Measurements from ENCODE around the gene MEIOB. TPM values are rescaled to one million over a fixed set of nuclear protein-coding genes. Genes with fewer than 3 reads are reported as not detected.
"Not testable (repeated sequence)": the region's sequence is repeated elsewhere in the genome, so short reads cannot be mapped to it uniquely, and the experiment has no call there.

Gene MEIOB, protein sequence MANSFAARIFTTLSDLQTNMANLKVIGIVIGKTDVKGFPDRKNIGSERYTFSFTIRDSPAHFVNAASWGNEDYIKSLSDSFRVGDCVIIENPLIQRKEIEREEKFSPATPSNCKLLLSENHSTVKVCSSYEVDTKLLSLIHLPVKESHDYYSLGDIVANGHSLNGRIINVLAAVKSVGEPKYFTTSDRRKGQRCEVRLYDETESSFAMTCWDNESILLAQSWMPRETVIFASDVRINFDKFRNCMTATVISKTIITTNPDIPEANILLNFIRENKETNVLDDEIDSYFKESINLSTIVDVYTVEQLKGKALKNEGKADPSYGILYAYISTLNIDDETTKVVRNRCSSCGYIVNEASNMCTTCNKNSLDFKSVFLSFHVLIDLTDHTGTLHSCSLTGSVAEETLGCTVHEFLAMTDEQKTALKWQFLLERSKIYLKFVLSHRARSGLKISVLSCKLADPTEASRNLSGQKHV
- total RNA-seq: not detected

DNA sequence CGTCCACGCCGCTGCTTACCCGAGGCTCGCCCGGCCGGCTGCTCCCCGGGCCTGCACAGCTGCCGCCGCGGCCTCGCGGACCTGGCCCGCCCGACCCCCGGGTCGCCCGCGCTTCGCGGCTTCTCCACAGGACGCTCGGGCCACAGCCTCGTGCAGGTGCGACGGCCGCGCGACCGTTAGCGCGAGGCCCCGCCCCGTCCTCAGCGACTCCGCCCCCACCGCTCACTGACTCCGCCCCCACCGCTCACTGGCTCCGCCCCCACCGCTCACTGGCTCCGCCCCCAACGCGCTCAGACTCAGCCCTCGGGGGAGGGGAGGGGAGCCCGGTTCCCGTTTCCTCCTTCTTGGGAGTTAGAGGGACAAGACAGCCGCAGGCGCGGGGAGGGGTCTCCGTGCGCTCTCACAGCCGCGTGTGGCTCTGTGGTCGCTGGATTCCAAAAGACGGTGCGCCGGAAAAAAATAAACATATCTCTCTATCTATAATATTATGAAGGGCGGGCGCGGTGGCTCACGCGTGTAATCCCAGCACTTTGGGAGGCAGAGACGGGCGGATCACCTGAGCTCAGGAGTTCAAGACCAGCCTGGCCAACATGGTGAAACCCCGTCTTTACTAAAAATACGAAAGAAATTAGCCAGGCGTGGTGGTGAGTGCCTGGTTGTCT is at the start of gene MEIOB:
TSS of gene MEIOB (minus strand) at position 191 of the 662 bp plus-strand sequence. CDS start 3,989 bp downstream, outside the sequence.
- H3K27ac Mint-ChIP-seq: no peak within 1 kb of the TSS
- CTCF ChIA-PET: interaction anchor here (0.7 kb wide), 1 partner anchor 166 kb away, joined by 3 read pairs; the partner anchor contains the start of gene MAPK8IP3
- POLR2A ChIA-PET: no interaction called here
- intact Hi-C loops (cut with micrococcal nuclease): no loop called here
- peak within 1 kb of the TSS; percentile 32 for H3K4me3 Mint-ChIP-seq
- H3K27me3 Mint-ChIP-seq: peaks cover 12% of the 10 kb centered on the region
- no peaks in the 10 kb centered on the region for H3K36me3 Mint-ChIP-seq
- DNase-seq: peak; percentile 34
- peaks cover 3% of the 10 kb centered on the region for H3K4me1 Mint-ChIP-seq (ENCODE audit: low read depth)
- H3K9me3 Mint-ChIP-seq: no peaks in the 10 kb centered on the region

DNA sequence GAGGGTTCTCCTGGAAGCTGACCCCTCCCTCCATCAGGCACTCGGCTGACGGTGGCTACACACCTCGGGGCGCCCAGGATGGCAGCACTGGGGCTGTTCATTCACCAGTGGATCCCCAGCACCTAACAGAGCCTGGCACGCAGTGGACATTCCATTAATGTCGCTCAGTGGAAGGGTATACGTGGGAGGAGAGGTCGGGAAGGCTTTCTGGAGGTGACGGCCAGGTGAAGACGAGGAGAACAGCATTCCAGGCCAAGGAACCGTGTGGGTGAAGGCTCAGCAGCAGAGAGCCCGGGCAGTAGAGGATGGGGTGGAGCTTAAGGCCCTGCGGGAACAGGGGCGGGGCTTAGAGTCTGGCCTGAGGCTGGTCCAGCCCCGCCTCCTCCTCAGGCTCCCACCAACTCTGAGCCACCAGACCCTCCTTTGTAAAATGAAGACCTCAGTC is 48.8 kb upstream of the MEIOB start:
- peak; percentile 22 for DNase-seq
- POLR2A ChIA-PET: no interaction called here
- Mint-ChIP-seq H3K4me1 (ENCODE audit: low read depth) (no peaks in the 10 kb centered on the region), H3K27me3 (peaks cover 46% of the 10 kb centered on the region), H3K9me3 (no peaks in the 10 kb centered on the region), H3K27ac (no peak overlapping the region), H3K4me3 (no peak overlapping the region), H3K36me3 (no peaks in the 10 kb centered on the region)
- CTCF ChIA-PET: no interaction called here
- intact Hi-C loops (cut with micrococcal nuclease): no loop called here

DNA sequence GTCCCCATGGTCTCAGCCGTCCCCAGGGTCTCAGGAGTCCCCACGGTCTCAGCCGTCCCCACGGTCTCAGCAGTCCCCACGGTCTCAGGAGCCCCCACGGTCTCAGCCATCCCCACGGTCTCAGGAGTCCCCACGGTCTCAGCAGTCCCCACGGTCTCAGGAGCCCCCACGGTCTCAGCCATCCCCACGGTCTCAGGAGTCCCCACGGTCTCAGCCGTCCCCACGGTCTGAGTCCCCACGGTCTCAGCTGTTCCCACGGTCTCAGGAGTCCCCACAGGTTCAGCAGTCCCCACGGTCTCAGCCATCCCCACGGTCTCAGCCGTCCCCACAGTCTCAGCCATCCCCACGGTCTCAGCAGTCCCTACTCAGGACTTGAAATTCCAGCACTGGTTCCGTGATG is 48.2 kb upstream of the MEIOB start:
- H3K36me3 Mint-ChIP-seq; CTCF ChIA-PET; H3K4me1 Mint-ChIP-seq (ENCODE audit: low read depth); POLR2A ChIA-PET; H3K9me3 Mint-ChIP-seq; DNase-seq; H3K27ac Mint-ChIP-seq; H3K4me3 Mint-ChIP-seq; intact Hi-C loops (cut with micrococcal nuclease): not testable (repeated sequence)
- H3K27me3 Mint-ChIP-seq: peaks cover 51% of the 10 kb centered on the region

DNA sequence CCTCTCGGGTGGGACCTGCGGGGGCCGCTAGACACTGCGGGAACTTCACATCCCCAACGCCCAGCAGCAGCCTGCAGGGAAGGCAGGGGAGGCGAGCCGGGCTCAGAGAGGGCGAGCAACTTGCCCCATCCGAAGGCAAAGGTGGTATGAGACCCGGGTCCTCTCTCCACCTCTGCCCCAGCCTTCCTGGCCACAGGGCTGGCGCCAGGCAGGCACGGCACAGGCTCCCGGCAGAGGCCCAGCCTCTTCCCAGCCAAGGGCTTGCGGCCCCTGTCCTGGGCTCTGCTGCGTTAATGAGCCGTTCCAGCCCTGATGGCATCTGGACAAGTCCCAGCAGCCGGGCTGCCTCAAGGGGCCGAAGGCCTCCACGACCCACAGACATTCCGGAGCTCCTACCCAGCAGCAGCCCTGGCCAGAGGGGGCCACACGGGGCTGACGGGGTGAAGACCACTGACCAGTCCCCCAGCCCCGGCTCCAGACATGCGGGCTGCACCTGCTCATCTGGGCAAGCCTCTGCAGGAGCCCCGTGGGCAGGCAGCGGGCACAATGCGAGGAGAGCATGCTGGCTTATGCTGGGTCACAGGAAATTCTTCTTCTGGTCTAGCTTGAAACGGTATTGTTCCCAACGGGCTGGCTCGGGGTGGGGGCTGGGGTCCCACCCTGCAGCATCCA is 47.5 kb upstream of the MEIOB start:
- Mint-ChIP-seq H3K36me3 (no peaks in the 10 kb centered on the region), H3K9me3 (no peaks in the 10 kb centered on the region), H3K27me3 (peaks cover 54% of the 10 kb centered on the region), H3K4me1 (ENCODE audit: low read depth) (no peaks in the 10 kb centered on the region), H3K4me3 (no peak overlapping the region), H3K27ac (no peak overlapping the region)
- CTCF ChIA-PET: no interaction called here
- DNase-seq: no peak
- POLR2A ChIA-PET: no interaction called here
- intact Hi-C loops (cut with micrococcal nuclease): no loop called here

DNA sequence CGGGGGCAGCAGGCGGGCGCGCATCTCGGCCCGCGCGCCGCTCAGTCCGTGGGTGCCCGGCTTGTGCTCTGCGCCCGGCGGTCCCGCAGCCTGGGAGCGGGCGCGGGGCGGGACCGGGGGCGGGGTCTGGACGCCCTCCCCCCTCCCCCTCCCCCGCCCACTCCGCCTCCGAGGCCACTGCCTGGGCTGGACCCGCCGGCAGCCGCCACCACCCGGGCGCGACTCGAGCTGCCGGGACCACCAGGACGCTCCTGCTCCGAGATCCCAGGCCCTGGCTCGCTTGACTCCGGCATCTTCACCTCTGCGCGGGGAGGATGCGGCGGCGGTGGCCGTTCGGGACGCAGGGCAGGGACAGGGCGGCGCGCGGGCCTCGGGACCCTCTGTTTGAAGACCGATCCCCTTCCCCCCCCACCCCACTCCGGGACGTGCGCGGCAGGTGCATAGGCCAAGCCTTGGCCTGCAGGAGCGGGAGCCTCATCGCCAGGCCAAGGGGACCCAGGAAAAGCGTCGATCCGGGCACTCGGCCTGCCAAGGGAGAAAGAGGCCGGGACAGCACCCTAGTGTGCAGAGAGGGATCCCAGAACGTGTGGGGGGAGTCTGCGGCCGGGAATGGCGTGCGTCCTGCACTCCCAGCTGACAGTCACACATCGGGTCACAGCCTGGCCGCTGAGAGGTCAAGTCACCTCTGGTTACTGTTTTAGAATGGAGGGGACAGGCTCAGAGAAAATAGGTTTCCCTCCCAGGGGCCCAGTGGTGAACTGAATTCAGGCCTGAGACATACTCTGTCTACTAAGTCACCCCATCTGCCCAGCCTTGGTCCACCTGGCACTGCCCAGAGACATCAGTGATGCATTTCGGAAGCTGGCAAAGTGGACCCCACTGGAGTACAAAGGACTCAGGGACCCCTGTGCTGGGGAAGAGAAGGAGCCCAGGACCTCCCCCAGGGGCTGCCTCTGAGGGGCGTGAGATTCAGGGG is 46.7 kb upstream of the MEIOB start, which contains the start of gene HS3ST6:
TSS of gene HS3ST6 (minus strand) at position 65 of the 976 bp plus-strand sequence. CDS start 92 bp downstream, outside the sequence.
- no peak within 1 kb of the TSS for H3K4me3 Mint-ChIP-seq
- intact Hi-C loops (cut with micrococcal nuclease): no loop called here
- no peak within 1 kb of the TSS for H3K27ac Mint-ChIP-seq
- no peak for DNase-seq
- H3K9me3 Mint-ChIP-seq: no peaks in the 10 kb centered on the region
- CTCF ChIA-PET: no interaction called here
- POLR2A ChIA-PET: no interaction called here
- H3K4me1 Mint-ChIP-seq (ENCODE audit: low read depth): no peaks in the 10 kb centered on the region
- H3K36me3 Mint-ChIP-seq: no peaks in the 10 kb centered on the region
- H3K27me3 Mint-ChIP-seq: peaks cover 55% of the 10 kb centered on the region

DNA sequence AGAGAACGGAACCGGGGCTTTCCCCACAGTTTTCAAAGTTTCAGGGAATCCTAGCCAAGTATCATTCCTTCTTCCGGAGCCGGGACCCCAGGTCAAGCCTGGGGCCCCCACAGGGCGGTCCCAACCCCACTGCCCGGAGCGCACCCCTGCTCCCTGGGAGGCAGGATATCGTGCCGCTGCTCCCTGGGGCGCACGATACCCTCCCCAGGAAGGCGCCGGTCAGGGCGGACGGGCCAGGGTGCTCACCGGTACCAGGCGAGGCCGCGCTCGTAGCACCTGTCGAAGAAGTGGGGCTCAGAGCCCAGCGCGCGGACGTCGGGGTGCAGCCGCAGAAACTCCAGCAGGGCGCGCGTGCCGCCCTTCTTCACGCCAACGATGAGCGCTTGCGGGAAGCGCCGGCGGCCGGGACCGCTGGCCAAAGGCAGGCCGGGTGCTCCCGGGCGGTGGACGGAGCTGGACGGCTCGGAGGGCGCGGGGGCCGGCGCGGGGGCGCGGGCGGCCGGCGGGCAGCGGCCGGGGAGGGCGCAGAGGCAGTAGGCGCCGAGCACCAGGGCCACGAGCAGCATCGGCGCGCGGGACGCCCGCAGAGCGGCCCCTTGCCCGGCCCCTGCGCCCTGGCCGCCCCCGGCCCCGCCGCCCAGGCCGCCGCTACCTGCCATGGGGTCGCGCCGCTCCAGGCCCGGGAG is 45.8 kb upstream of the MEIOB start:
- no peak for DNase-seq
- Mint-ChIP-seq H3K36me3 (no peaks in the 10 kb centered on the region), H3K4me3 (no peak overlapping the region), H3K9me3 (no peaks in the 10 kb centered on the region), H3K4me1 (ENCODE audit: low read depth) (no peaks in the 10 kb centered on the region), H3K27me3 (peaks cover 50% of the 10 kb centered on the region), H3K27ac (no peak overlapping the region)
- POLR2A ChIA-PET: no interaction called here
- intact Hi-C loops (cut with micrococcal nuclease): no loop called here
- CTCF ChIA-PET: no interaction called here

DNA sequence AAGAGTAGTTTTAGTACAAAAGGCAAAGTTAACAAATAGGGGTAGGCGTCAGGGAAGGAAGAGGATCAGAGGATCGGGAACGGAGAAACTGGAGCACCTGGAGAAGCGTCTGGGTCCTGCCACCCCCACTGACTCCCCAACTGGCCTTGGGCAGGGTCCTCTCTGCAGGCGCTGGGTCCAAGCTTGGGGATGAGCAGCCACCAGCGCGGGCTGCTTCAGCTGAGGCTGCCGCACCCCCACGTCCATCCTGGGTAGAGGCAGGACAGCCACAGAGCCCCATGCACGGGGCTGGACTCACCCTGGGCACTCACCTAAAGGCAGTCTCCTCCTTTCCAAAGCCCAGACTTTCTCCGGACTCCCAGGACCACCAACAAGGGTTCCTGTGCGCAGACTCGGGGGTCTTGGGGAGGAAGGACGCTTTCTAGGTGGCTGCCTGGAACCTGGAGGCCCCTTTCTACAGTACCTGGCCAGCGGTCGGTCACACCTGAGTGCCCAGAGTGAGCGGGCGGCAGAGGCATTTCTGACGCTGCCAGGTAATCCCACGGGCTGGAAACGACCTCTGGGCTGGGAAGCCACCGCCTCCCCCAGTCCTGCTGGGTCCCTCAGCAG is 45.2 kb upstream of the MEIOB start:
- ChIA-PET POLR2A (no interaction called here), CTCF (interaction anchor here (0.9 kb wide), 1 partner anchor 135 kb away, joined by 3 read pairs; the partner anchor contains the start of genes NUBP2 and SPSB3)
- no peaks in the 10 kb centered on the region for H3K9me3 Mint-ChIP-seq
- DNase-seq: no peak
- peaks cover 45% of the 10 kb centered on the region for H3K27me3 Mint-ChIP-seq
- intact Hi-C loops (cut with micrococcal nuclease): no loop called here
- H3K4me3 Mint-ChIP-seq: no peak overlapping the region
- no peak overlapping the region for H3K27ac Mint-ChIP-seq
- H3K36me3 Mint-ChIP-seq: no peaks in the 10 kb centered on the region
- H3K4me1 Mint-ChIP-seq (ENCODE audit: low read depth): no peaks in the 10 kb centered on the region

DNA sequence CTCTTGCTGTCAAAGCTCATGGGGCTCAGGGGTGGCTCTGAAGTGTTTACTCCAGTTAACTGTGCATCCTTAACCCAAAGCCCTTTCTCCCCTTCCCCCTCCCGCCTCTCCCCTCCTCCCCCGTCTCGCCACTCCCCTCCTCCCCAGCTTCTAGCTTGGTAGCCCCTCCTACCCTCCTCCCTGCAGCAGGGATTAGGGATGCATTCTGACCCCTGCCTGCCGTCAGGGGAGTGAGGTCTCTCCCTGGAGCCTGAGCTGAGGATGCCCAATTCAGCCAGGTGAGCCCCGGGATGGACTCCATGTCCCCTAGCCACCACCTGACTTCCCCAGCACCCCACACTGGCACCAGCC is 44.7 kb upstream of the MEIOB start:
- no peak for DNase-seq
- H3K27ac Mint-ChIP-seq: no peak overlapping the region
- H3K4me3 Mint-ChIP-seq: no peak overlapping the region
- intact Hi-C loops (cut with micrococcal nuclease): no loop called here
- no peaks in the 10 kb centered on the region for H3K36me3 Mint-ChIP-seq
- H3K27me3 Mint-ChIP-seq: peaks cover 42% of the 10 kb centered on the region
- ChIA-PET POLR2A (no interaction called here), CTCF (interaction anchor here (0.9 to 1.1 kb wide), 2 partner anchors 93 to 134 kb away, joined by 3 read pairs; partner anchors contain the start of genes NUBP2 and SPSB3)
- H3K4me1 Mint-ChIP-seq (ENCODE audit: low read depth): no peaks in the 10 kb centered on the region
- H3K9me3 Mint-ChIP-seq: no peaks in the 10 kb centered on the region

DNA sequence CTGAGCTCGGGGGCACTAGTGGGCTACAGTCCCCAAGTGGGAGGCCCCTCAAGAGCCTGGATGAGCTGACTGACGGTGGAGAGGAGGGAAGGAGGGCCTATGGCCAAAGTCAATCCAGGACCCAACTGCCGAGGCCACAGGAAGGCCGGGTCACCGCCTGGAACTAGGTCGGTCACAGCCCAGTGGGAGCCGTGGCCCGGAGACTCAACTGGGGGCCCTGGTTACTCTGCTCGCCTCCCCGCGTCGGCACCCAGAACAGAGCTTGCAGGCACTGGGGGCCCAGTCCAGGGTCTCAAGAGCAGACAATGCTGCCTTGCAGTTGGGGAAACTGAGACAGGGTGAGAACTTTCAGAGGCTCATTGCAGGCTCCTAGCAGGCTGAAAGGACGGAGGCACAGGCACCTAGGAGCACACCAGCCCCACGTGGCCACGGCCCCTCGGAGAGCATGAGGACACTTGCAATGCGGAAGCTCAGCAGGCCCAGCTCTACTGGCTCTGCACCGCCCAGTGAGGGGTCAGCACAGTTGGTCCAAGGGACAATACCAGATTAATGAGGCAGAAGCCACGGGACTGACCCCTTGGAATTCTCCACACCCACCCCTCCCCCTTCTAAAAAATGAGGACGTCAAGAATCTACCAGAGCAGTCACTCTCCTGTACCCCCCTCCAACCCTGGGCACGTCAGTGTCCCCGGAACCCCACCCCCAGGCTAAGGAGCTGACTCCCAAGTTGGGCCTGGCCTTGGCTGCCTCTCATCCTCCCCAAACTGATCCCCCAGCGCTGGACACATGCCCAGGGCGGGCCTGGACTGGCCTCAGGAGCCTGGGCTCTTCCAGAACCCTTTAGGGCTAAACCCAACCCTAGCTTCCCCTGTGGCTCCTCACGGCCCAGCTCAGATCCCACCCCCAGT is 44.0 kb upstream of the MEIOB start:
- CTCF ChIA-PET: interaction anchor here (0.9 to 1.1 kb wide), 2 partner anchors 92 to 133 kb away, joined by 3 read pairs; partner anchors contain the start of genes NUBP2 and SPSB3
- Mint-ChIP-seq H3K4me3 (no peak overlapping the region), H3K4me1 (ENCODE audit: low read depth) (no peaks in the 10 kb centered on the region), H3K36me3 (no peaks in the 10 kb centered on the region), H3K9me3 (no peaks in the 10 kb centered on the region), H3K27ac (no peak overlapping the region), H3K27me3 (peaks cover 36% of the 10 kb centered on the region)
- POLR2A ChIA-PET: no interaction called here
- no peak for DNase-seq
- intact Hi-C loops (cut with micrococcal nuclease): no loop called here

DNA sequence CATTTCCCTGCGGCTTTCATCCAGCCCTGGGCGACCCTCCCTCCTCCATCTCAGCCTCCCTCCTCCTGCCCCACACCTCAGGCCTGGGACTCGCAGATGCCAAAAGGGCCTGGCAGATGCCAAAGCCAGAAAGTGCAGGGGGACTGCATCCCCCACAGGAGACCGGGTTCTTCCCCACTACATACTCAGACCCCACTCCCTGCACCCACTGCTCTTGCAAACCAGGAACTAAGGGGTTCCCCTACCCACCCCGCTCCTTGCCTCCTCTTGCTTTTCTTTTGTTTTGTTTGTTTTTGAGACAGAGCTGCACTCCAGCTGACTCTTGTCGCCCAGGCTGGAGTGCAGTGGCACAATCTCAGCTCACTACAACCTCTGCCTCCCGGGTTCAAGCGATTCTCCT is 43.0 kb upstream of the MEIOB start:
- CTCF ChIA-PET: no interaction called here
- Mint-ChIP-seq H3K4me1 (ENCODE audit: low read depth) (no peaks in the 10 kb centered on the region), H3K36me3 (no peaks in the 10 kb centered on the region), H3K9me3 (no peaks in the 10 kb centered on the region), H3K27me3 (peaks cover 28% of the 10 kb centered on the region), H3K27ac (no peak overlapping the region), H3K4me3 (no peak overlapping the region)
- no peak for DNase-seq
- POLR2A ChIA-PET: no interaction called here
- intact Hi-C loops (cut with micrococcal nuclease): no loop called here

All from activated CD4-positive, alpha-beta memory T cell treated with anti-CD3 and anti-CD28 coated beads for 36 hours (primary cell).